GM19438 (cell line): ENCODE data around the gene DBN1.

Source experiments
- ATAC-seq: cut with Tn5 transposase; IDR thresholded peaks from one replicate; pipeline ENCODE4 v1.9.1; 2021; ENCODE audit warnings: low read depth; ENCODE audit not compliant: unreplicated experiment

Gene DBN1

GRCh38 chr5:177505075-177505474, 31.6 kb upstream of the DBN1 start:
- no peak for ATAC-seq

GRCh38 chr5:177504086-177505056, 30.9 kb upstream of the DBN1 start:
- no peak for ATAC-seq

- ATAC-seq, result no peak
Observed at GRCh38 chr5:177503351-177504085, 30.1 kb upstream of the DBN1 start.

GRCh38 chr5:177502886-177503285, 29.5 kb upstream of the DBN1 start:
- no peak for ATAC-seq

- no peak for ATAC-seq
Observed at GRCh38 chr5:177501874-177502678, 28.6 kb upstream of the DBN1 start.

- ATAC-seq, result no peak
Observed at GRCh38 chr5:177500685-177501522, 27.5 kb upstream of the DBN1 start.

- no peak for ATAC-seq
Observed at GRCh38 chr5:177499842-177500241, 26.4 kb upstream of the DBN1 start.

DNA sequence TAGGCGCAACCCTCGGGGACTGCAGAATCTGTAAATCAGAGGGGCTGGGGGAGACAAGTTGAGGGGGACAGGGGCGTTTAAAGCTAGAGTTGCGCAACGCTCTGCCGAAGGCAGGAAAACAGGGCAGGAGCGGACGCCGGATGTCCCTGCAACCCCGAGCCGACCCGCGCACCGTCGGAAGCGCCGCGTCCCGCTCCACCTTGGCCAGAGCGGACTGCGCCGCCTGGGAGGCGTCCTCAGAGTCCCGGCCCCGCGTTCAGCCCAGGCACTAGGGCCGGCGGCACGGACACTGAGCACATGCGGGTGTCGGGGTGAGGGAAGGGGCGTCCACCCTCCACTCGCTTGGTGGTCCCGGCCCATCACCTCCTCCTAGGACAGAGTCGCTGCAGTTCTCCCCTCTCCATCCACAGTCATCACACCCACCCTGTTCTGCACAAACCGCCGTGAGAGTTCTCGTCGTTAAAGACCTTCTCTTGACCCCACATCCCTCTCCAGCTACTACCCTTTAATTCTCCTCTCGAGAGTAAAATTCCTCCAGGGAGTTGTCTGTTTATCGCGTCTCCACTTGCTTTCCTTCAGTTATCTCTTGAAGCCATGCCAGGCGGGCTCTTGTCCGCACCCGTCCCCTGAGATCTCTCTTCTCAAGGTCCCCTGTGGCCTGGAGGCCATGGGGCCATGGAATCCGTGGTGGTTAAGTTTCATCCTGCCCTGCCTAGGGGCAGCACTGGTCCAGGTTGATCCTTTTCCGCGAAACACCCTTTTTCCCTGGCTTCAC, 24.8 kb upstream of the DBN1 start:
- no peak for ATAC-seq

DNA sequence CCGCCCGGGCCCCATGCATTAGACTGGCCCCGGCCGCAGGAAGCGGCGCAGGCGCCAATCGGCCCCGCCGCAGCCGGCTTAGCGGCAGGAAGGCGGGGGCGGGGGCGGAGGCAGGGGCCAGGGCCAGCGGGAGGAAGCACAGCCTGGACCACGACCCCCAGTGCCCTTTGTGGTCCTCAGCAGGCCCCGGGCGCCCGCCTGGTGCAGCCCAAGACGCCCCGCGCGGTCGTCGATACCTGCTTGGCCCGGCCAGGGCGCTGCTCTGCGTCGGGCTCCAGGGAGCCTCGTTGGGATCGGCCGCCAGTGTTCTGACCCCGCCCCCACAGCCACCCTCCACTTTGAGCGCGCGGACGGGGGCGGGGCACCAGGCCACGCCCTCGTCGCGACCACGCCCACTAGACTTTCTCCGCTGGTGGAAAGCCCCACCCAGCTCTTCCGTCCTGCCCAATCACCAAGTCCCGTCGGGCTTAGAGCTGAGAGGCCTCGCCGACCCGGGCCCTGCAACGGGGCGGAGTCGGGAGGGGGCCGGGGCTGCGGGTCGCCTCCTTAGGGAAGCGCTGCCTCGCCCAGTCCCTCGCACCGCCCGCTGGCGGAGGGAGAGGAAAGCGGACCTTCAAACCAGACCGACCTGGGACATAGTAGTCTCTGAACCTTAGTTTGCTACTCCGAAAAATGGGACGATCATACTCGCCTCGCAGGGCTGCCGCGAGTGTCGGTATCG, 24.0 kb upstream of the DBN1 start, which contains the start of gene PDLIM7:
PDLIM7 (minus strand) TSS at position 313 of the 721 bp plus-strand sequence. CDS start 1,092 bp downstream, outside the sequence.
- ATAC-seq, result peak; percentile 68

DNA sequence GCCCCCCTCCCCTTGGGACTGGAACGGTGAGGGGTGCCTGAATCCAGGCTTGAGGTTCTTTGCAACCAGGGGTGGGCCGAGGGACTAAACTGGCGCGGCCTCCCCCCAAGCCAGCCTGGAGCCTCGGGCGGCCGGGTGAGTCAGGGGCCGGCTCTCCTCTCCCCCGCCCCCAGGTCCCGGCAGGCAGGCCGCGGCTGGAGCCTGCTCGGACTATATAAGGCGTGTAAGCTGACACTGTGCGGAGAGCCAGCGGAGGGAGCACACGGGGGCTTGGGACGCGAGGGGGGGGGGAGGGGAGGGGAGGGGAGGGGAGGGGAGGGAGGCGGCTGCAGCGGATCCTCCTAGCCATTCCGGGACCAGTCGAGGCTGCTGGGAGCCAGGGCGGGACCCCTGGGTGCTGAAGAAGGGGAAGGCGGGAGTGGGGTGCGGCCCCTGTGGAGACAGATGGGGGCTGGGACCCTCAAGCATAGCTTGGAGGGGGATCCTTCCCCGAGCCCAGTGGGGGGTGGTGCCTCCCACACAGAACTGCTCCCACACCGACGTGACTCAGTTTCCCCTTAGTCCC, 23.4 kb upstream of the DBN1 start:
- ATAC-seq, result no peak

GRCh38 chr5:177496070-177496726, 22.8 kb upstream of the DBN1 start:
- ATAC-seq, result no peak

GRCh38 chr5:177495243-177496060, 22.0 kb upstream of the DBN1 start:
- no peak for ATAC-seq

DNA sequence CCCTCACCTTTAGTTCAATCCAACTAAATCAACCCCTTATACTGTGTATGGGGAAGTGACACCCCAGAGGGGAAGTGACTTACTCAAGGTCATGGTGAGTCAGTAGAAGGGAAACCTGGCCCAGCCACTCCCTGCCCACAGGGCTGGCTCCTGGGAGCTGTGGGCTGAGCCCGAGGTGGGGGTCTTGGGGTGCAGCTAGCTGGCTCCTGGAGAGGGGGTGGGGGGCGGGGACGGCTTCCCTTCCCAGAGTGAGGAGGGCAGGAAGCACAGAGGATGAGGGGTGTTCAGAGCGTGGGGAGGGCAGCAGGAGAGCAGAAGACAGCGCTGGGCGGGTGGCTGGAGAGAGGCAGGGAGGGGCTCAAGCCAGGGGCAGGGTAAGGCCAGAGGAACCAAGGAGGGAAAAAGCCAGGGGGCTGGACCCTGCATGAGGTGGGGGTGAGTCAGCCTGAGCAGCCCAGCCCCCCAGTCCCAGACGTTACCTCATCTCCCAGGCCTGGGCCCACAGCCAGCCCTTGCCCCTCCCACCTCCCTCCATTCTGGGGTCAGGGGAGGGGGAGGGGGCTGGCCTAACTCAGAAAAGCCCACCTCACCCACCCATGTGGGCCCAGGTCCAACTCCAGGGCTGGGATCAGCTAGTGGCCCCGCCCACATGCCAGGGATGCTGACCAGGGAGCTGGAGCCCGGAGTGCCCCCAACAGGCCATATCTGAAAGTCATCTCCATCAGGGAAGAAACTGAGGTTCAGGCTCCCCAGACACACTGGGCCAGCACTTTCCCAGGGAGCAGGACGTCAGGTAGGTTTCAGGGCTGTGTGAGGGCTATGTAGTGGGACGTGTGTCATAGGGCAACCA, 21.1 kb upstream of the DBN1 start:
- ATAC-seq, result no peak

DNA sequence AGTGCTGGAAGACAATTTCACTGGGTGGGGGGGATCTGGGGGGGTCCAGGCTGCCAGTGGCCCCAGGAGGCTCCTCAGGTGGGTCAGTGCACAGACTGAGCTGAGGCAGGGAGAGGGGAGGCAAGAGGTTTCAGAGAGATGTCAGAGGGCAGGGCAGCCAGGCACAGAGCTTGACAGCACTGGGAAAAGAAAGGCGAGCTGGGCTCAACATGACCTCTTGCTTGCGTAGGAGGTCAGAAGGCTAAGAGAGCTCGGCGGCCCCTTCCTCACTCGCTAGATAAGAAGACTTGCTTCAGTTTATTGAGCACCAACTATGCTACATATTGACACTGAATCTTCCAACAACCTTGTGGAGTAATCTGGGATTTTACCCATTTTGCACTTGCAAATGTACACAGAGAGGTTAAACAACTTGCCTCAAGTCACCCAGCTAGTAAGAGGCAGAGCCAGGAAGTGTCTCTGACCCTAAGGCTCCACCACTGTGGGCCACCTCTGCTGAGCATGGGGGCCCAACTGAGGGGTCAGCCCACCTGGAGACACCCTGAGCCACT, 20.4 kb upstream of the DBN1 start:
- ATAC-seq, result no peak

GRCh38 chr5:177492841-177493240, 19.4 kb upstream of the DBN1 start:
- no peak for ATAC-seq
